Cardiac atrium fibroblast (primary cell): ENCODE data around the gene PAX4. TPM values are rescaled to one million over a fixed set of nuclear protein-coding genes. Genes with fewer than 3 reads are reported as not detected.

Experiments
- total RNA-seq: library from RNA; depleted of rRNA; stranded (reverse); fragments of >200 nt; gene quantifications from 2 replicates; pipeline ENCODE4 v1.2.3, GENCODE V29; 2015

Gene PAX4, protein sequence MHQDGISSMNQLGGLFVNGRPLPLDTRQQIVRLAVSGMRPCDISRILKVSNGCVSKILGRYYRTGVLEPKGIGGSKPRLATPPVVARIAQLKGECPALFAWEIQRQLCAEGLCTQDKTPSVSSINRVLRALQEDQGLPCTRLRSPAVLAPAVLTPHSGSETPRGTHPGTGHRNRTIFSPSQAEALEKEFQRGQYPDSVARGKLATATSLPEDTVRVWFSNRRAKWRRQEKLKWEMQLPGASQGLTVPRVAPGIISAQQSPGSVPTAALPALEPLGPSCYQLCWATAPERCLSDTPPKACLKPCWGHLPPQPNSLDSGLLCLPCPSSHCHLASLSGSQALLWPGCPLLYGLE
- not detected in 2 replicates for total RNA-seq

DNA sequence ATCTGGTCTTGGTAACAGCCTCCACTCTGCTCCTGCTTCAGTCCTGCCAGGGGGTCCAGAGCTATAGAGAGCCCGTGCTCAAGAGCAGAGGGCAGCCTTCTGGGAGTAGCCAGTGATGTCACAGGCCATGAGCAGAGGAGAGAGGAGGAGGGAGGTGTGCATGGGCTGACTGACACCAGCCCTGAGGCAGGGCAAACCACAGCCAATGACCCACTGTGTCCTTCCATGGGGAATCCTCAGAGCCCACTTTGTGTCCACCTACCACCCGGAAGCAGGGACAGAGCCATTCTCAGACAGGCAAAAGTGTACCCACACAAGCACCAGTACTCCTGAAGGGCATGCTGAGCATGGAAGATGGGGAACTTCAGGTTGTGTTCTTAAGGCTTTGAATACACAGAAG is at the start of gene PAX4:
PAX4 (minus strand) TSS at position 101 of the 400 bp plus-strand sequence. CDS start 2,214 bp downstream, outside the sequence.

DNA sequence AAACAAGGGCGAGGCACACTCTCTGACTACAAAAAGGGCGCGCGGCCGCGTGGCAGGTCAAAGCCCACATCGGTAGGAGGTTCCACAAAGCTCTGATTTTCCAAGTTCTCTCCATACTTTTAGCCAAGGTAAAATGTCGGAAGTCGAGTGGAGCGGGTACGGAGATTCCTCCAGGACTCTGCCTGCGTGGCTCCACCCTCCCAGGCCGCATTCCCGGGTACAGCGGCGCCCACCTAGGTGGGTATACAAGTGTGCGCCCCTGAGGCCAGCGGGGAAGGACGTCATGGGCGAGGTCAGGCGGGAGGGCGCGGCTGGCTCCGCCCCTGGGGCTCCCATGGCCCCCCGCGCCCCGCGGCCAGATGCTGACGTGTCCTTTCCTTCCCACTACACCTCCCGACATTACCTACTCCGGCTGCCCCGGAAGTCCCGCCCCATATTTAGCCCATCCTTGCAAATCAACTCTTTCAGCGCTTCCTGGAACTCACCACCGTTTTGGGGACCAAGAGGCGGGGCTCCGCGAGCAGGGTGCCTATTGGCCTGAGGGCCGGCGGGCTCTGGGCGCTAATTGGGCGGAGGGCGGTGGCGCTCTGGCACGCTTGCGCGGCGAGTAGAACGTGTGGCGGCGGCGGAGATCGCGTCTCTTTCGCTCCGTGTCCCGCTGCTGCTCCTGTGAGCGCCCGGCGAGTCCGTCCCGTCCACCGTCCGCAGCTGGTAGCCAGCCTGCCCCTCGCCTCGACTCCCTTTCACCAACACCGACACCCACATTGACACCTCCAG is 33.8 kb upstream of the PAX4 start, which contains the start of gene SND1:
SND1 (plus strand) TSS at position 639 of the 777 bp plus-strand sequence. CDS start 180 bp downstream, outside the sequence.

GRCh38 chr7:127588019-127588696 is 29.8 kb downstream of the PAX4 start, which contains the start of gene ARF5:
Gene ARF5 (plus strand): TSS chr7:127588411. CDS start chr7:127588499, 88 bp downstream.

DNA sequence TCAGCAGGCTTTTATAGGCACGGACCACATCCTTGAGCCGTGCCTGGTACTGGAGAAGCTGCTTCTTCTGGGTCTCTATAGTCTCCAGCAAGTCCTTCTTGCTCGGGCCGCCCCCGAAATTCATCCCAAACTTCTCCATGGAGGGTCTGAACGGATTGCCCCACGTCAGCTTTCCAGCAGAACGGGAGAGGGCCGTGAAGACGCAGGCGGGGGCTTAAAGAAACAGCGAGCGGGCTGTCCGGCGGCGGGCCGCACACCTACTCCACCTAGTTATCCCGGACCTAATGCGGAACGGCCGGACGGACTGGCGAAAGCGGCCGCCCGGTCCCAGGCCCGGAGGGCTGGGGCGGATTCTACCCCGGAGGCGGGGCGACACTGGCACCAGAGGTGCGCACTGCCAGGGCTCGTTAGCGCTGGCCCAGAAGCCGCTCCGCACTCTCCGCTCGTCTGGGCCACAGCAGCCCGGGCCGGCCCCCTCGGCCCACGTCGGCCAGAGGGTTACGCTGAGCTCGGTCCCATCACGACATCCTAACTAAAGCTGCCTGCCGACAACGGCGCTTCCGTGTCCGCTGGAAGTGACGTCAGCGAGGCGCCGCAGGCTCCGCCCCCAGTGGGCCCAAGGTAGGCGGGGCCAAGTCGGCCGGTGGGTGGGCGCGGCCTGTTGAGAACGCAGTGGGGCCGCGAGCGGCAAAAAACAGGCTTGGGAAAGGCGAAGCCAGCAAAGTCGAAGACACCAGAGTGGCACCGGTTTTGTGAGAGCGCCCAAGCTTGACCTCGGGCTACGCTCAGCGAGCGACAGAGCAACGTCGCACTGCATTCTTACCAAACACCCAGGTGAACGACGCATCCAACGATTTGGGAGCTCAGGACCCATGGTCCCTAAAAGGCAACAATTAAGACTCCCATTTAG is 32.6 kb downstream of the PAX4 start, which contains the start of gene GCC1:
GCC1 (minus strand) TSS at position 553 of the 910 bp plus-strand sequence; CDS start at position 139, 414 bp downstream.

Other genes with a start within 250 kb of the PAX4 start
- 9.1 and 10.7 TPM in 2 replicates for gene ZNF800, start 225.4 kb downstream of the PAX4 start, total RNA-seq
- 15.5 and 19.0 TPM in 2 replicates for gene GCC1, start 32.5 kb downstream of the PAX4 start, total RNA-seq
- gene ARF5, start 29.7 kb downstream of the PAX4 start, total RNA-seq, result 256 and 313 TPM in 2 replicates
- gene FSCN3, start 24.4 kb downstream of the PAX4 start, total RNA-seq, result 2.7 and 6.0 TPM in 2 replicates
- 214 and 252 TPM in 2 replicates for gene SND1, start 34.1 kb upstream of the PAX4 start, total RNA-seq